Measurements from ENCODE around the gene CCNF.

Gene CCNF

DNA sequence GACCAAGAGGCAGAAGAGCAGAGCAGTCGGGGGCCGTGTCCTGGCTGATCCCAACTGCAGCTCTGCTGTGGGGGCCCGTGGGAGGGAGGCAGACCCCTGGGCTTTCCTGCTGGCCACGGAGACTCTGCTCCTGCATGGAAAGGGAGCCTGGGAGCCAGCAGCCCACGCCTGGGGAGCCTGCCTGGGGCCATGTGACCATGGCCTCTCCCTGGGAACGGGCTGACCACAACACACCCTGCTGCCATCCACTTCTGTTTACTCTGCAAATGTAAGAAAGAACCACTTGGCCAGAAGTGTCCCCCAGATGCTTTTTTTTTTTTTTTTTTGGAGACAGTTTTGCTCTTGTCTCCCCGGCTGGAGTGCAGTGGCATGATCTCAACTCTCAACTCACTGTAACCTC is 28.7 kb downstream of the CCNF start:
- DNase-seq, result no peak

GRCh38 chr16:2458887-2459646 is 29.8 kb downstream of the CCNF start:
- DNase-seq, result peak in 1 of 2 experiments; percentile 43

- peak; percentile 97 to 100 for DNase-seq
Observed at GRCh38 chr16:2459647-2460390, 30.6 kb downstream of the CCNF start, which contains the start of gene TEDC2. TSS of gene TEDC2 (plus strand) at chr16:2460109. CDS start at chr16:2460145, 36 bp downstream.

- DNase-seq, result no peak
Observed at GRCh38 chr16:2460391-2460713, 31.1 kb downstream of the CCNF start.

- no peak for DNase-seq
Observed at GRCh38 chr16:2460916-2461315, 31.7 kb downstream of the CCNF start.

DNA sequence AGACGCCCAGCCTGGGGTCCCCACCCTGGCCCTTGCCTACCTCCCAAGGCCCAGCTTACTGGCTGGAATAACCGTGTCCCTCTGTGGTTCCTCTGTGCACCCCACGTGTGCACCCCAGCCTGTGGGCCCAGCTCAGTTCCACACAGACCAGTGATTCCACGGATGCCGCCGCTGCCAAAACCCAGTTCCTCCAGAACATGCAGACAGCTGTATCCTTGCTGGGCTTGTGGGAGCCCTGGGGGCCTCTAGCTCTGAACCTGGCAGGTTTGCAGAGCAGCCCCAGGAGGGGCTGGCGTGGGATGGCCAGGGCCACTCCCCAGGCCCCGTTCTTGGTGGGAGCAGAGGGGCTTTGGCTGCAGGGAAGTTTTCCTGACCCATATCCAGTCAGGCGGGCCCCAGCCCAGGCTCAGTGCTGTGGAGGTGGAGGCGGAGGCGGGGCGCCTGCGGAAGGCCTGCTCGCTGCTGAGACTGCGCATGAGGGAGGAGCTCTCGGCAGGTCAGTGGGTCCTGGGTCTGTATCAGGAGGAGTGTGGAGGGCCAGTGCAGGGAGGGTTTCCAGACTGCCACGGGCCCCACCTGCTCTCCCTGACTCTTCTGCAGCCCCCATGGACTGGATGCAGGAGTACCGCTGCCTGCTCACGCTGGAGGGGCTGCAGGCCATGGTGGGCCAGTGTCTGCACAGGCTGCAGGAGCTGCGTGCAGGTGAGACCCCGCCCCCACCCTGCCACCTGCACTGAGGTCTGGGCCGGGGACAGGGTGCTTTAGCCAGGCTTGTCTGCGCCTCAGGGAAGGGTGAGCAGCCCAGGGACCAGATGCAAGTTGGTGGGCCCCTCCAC is 33.0 kb downstream of the CCNF start:
- DNase-seq, result no peak

GRCh38 chr16:2464333-2464732 is 35.1 kb downstream of the CCNF start:
- no peak for DNase-seq

- DNase-seq, result no peak
Observed at GRCh38 chr16:2465653-2466415, 36.6 kb downstream of the CCNF start.

- DNase-seq, result no peak
Observed at GRCh38 chr16:2466667-2467527, 37.6 kb downstream of the CCNF start.

DNA sequence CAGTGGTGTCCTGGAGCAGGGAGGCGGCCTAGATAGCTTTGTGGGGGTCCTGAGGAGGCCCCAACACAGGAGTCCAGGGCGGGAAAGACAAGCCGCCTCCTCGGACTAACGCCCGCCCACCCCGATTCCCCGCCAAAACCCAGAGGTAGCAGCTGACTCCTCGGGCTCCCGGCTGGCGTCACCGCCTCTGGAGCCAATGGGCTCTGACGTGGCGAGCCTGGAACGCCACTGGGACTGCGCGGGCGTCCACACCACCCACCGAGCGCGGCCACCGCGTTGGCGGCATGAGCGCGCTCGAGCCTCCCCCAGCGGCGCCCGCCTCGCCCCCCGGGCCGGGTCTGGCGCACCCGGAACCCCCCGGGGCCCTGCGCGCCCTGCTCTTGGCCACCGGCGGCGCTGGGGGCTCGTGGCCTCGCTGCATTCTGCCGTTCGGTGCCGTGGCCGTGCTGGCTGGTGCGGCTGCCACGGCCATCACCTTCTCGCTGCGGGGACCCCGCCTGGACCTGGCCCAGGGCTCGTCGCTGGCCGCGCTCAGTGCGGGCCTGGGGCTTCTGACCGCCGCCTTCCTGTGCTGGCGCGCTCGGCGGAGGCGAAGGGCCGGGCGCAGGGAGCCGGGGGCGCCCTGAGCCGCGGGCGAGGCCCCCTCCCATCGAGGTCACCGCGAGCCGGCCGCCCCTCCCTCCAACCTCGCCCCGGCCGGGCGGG is 38.4 kb downstream of the CCNF start:
- peak; percentile 72 to 84 for DNase-seq

DNA sequence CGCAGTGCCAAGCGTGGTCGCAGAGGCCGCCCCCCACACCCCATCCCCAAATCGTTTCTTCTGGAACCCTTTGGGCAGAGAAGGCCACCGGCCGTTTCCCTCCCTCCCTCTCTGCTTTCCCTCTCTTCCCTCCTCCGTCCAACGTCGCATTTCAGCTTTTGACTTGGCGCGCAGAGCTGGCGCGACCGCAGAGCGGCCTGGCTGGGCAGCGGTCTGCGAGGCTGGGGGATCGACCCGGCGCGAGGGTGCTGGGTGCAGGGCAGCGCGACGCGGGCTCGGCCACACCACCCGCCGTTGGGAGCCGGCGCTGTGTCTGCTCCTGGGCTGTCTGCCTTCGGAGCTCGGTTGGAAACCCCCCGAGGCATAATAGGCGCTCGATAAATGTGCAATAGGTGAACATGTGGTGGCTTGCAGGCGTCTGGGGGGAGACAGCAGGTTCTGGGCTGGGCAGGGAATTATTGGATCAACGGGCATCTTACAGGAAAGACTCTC is 39.0 kb downstream of the CCNF start:
- peak in 1 of 2 experiments; percentile 81 for DNase-seq

DNA sequence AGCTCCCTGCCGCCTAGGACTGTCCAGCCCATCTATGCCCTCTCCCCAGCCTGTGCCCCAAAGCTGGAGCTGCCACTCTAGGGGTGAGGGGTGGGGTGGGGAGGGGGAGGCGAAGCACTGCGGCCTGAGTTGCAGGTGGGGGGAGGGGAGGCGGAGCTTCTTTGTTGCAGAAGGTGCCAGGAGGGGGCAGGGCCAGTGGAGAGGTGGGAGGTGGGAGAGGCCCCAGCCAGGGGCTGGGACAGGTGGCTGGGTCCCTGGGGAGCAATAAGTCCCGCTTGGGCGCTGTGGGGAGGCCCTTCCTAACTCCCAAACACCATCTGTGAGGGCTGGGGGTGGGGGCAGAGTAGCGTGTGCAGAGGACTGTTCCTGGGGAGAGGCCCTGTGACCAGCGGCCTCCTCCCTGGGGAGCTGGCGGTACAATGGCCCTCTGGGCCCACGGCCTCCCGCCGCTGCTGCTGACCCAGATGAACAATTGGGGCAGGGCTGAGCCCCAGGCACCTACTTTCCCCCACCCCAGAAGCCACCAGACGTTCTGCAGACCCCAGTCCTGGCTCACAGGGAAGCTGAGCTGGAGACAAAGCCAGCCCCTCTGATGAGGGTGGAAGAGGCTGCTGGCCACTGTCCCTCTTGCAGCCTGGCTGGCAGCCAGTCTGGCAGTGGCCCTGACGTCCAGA is 39.6 kb downstream of the CCNF start:
- DNase-seq, result peak; percentile 99

GRCh38 chr16:2469399-2470233 is 40.4 kb downstream of the CCNF start:
- DNase-seq, result peak in 1 of 2 experiments; percentile 72

- DNase-seq, result no peak
Observed at GRCh38 chr16:2470234-2470601, 41.0 kb downstream of the CCNF start.

DNA sequence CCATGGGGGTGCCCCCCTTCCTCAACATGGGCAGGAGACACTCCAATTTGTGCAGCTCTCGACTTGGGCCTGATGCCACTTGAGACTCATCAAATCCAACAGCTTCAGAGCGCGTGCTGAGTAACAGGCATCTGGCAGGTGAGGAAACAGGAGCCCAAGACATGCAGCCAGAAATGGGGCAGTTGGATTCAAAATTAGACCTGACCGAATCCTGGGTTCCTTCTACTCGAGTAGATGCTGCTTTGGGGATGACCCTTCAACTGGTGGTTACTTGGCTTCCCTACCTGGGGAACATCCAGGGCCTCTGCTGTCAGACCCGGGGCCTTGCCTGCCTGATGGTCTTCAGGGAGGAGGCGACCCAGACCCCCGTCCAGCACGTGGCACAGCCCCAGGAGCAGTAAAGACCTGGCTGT is 41.4 kb downstream of the CCNF start:
- peak; percentile 89 to 96 for DNase-seq

DNA sequence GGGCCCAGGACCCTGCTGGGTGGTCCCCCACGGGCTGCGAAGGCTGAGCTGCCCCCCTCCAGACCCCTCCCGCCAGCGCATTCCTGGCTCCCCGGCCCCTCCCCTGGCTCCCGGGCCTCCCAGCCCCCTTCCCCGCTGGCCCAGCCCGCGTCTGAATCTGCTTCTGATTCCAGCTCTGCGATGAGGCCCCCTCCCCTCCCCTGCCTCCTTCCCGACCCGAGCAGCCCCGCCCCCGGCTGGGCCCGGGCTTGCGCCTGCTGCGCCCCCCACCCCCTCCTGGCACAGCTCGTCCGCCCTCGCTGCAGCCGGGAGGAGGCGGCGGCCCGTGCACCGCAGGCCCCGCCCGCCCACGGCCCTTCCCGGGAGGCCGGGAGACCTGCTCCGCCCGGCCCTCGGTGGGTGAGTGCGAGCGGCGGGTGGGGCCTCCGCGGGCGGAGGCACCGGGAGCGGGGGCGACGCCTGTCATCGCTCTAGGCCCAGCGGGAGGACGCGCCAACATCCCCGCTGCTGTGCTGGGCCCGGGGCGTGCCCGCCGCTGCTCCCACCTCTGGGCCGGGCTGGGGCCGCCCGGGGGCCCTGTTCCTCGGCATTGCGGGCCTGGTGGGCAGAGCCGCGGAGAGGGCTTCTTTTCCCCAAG is 41.9 kb downstream of the CCNF start, which contains the start of gene NTN3:
Gene NTN3, plus strand, starts transcription at position 282 of the 637 bp plus-strand sequence. CDS start 405 bp downstream, outside the sequence.
- peak; percentile 54 to 88 for DNase-seq

DNA sequence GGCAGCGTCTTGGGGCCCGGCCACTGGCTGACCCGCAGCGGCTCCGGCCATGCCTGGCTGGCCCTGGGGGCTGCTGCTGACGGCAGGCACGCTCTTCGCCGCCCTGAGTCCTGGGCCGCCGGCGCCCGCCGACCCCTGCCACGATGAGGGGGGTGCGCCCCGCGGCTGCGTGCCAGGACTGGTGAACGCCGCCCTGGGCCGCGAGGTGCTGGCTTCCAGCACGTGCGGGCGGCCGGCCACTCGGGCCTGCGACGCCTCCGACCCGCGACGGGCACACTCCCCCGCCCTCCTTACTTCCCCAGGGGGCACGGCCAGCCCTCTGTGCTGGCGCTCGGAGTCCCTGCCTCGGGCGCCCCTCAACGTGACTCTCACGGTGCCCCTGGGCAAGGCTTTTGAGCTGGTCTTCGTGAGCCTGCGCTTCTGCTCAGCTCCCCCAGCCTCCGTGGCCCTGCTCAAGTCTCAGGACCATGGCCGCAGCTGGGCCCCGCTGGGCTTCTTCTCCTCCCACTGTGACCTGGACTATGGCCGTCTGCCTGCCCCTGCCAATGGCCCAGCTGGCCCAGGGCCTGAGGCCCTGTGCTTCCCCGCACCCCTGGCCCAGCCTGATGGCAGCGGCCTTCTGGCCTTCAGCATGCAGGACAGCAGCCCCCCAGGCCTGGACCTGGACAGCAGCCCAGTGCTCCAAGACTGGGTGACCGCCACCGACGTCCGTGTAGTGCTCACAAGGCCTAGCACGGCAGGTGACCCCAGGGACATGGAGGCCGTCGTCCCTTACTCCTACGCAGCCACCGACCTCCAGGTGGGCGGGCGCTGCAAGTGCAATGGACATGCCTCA is 42.6 kb downstream of the CCNF start:
- DNase-seq, result no peak

GRCh38 chr16:2472488-2472864 is 43.2 kb downstream of the CCNF start:
- DNase-seq, result no peak
